Measurements from ENCODE around the gene SLC12A7. TPM values are rescaled to one million over a fixed set of nuclear protein-coding genes. Genes with fewer than 3 reads are reported as not detected.

The SLC12A7 gene
- total and polyA plus RNA-seq, 2 of the 13 experiments (the other 11 are each of a cell fraction or from before 2014, with no cell fraction given): 14.0 to 18.5 TPM

DNA sequence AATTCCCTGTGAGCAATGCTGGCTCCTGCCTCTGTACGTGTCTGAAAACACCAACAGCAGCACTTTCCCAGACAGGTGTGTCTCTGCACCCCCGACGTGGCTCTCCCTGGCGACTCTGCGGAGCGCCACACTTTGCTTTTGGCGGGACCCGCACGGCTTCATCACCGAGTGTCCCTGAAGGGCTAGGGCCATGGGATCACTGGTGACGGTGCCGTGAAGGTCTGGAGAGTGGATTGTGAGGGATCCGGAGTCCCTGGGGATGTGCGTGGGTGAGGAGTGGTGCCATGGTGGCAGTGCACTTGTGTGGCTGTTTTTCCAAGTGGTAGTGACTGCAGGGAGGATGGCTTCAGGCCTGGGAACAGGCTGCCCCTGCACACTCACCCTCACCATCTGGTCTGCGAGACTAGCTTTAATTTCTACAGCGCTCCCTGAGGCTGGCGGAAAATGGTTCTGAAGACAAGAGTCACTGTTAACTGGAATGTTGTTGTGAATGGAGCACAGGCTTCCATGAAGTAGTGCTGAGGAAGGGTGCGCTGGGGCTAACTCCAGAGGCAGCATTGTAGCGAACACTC lies 100.0 kb downstream of the SLC12A7 start:
- in situ Hi-C loops (cut with HindIII; ENCODE audit: extremely low pct_ligation_motif_present, low pct_unique_long_range_greater_than_20kb): no loop called here

More for the DNA sequence above, 100.0 kb downstream of the SLC12A7 start:
- BruUV-seq (replicated peaks): no TSS peak
- ChIA-PET CTCF (ENCODE audit: low intra/inter-chr PET ratio, low total read pairs) (interaction anchor here (0.8 to 4.0 kb wide), 2 partner anchors 89 to 93 kb away, joined by 3 to 34 read pairs; no protein-coding TSS in a partner anchor), POLR2A (no interaction called here)
- H3K27ac ChIP-seq (ENCODE audit: extremely low read length, insufficient read depth, low read length): no peak overlapping the region
- TF ChIP-seq, protein P1, sequence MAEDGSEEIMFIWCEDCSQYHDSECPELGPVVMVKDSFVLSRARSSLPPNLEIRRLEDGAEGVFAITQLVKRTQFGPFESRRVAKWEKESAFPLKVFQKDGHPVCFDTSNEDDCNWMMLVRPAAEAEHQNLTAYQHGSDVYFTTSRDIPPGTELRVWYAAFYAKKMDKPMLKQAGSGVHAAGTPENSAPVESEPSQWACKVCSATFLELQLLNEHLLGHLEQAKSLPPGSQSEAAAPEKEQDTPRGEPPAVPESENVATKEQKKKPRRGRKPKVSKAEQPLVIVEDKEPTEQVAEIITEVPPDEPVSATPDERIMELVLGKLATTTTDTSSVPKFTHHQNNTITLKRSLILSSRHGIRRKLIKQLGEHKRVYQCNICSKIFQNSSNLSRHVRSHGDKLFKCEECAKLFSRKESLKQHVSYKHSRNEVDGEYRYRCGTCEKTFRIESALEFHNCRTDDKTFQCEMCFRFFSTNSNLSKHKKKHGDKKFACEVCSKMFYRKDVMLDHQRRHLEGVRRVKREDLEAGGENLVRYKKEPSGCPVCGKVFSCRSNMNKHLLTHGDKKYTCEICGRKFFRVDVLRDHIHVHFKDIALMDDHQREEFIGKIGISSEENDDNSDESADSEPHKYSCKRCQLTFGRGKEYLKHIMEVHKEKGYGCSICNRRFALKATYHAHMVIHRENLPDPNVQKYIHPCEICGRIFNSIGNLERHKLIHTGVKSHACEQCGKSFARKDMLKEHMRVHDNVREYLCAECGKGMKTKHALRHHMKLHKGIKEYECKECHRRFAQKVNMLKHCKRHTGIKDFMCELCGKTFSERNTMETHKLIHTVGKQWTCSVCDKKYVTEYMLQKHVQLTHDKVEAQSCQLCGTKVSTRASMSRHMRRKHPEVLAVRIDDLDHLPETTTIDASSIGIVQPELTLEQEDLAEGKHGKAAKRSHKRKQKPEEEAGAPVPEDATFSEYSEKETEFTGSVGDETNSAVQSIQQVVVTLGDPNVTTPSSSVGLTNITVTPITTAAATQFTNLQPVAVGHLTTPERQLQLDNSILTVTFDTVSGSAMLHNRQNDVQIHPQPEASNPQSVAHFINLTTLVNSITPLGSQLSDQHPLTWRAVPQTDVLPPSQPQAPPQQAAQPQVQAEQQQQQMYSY (CRISPR knock-in tag; IDR thresholded peaks at IDR 0.05): peak; percentile 65; the same call in 1 of the 2 replicates
- TF ChIP-seq, protein P2, sequence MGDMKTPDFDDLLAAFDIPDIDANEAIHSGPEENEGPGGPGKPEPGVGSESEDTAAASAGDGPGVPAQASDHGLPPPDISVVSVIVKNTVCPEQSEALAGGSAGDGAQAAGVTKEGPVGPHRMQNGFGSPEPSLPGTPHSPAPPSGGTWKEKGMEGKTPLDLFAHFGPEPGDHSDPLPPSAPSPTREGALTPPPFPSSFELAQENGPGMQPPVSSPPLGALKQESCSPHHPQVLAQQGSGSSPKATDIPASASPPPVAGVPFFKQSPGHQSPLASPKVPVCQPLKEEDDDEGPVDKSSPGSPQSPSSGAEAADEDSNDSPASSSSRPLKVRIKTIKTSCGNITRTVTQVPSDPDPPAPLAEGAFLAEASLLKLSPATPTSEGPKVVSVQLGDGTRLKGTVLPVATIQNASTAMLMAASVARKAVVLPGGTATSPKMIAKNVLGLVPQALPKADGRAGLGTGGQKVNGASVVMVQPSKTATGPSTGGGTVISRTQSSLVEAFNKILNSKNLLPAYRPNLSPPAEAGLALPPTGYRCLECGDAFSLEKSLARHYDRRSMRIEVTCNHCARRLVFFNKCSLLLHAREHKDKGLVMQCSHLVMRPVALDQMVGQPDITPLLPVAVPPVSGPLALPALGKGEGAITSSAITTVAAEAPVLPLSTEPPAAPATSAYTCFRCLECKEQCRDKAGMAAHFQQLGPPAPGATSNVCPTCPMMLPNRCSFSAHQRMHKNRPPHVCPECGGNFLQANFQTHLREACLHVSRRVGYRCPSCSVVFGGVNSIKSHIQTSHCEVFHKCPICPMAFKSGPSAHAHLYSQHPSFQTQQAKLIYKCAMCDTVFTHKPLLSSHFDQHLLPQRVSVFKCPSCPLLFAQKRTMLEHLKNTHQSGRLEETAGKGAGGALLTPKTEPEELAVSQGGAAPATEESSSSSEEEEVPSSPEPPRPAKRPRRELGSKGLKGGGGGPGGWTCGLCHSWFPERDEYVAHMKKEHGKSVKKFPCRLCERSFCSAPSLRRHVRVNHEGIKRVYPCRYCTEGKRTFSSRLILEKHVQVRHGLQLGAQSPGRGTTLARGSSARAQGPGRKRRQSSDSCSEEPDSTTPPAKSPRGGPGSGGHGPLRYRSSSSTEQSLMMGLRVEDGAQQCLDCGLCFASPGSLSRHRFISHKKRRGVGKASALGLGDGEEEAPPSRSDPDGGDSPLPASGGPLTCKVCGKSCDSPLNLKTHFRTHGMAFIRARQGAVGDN (CRISPR knock-in tag; IDR thresholded peaks at IDR 0.05): 0 out of 2 replicates have a peak, but pooled peaks have one; percentile 2
- TF ChIP-seq, protein P3, sequence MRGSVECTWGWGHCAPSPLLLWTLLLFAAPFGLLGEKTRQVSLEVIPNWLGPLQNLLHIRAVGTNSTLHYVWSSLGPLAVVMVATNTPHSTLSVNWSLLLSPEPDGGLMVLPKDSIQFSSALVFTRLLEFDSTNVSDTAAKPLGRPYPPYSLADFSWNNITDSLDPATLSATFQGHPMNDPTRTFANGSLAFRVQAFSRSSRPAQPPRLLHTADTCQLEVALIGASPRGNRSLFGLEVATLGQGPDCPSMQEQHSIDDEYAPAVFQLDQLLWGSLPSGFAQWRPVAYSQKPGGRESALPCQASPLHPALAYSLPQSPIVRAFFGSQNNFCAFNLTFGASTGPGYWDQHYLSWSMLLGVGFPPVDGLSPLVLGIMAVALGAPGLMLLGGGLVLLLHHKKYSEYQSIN (CRISPR knock-in tag; IDR thresholded peaks at IDR 0.05; ENCODE audit: borderline replicate concordance): no peak
- H2AFZ ChIP-seq (ENCODE audit: low read length): no peak overlapping the region
- H4K20me1 ChIP-seq (ENCODE audit: insufficient read depth, low read length): 0 out of 2 replicates have a peak, but pooled peaks cover 3% of the 10 kb centered on the region
- peaks cover 31% of the 10 kb centered on the region for H3K4me1 ChIP-seq (ENCODE audit: insufficient read depth, low read length)
- intact Hi-C loops (cut with micrococcal nuclease; ENCODE audit: unreplicated experiment): loop anchor here (2.0 kb wide), 1 partner anchor 21 kb away; no protein-coding TSS in a partner anchor
- H3K36me3 ChIP-seq (replicated peaks in 1 of 2; ENCODE audit: control insufficient read depth in 1 of 2, insufficient read depth in 2 of 2, low read length in 2 of 2): no peaks in the 10 kb centered on the region
- no peak for ATAC-seq
- 92% methylated on average over 18 of the region's 19 CpGs for WGBS (ENCODE audit: low lambda C conversion rate)
- H3K4me3 ChIP-seq (replicated peaks in 1 of 3; ENCODE audit: insufficient read depth in 1 of 3, low read depth in 2 of 3, low read length in 3 of 3): no peak overlapping the region
- peaks cover 3 to 22% of the 10 kb centered on the region in 2 experiments; a peak in 4 of 5 replicates for H3K27me3 ChIP-seq (ENCODE audit: control insufficient read depth in 1 of 2, insufficient read depth in 2 of 2, low read length in 2 of 2)
- H3K9ac ChIP-seq (ENCODE audit: insufficient read depth, low read depth, low read length): no peak overlapping the region
- no peak overlapping the region for H3K4me2 ChIP-seq (ENCODE audit: low read depth, low read length)
- H3K79me2 ChIP-seq (ENCODE audit: insufficient read depth, low read length): no peaks in the 10 kb centered on the region
- no peak for FAIRE-seq
- H3K9me3 ChIP-seq (ENCODE audit: low read length): no peaks in the 10 kb centered on the region
- no peak for DNase-seq (ENCODE audit: low spot score)
